Astrocyte (in vitro differentiated cells and primary cell): ENCODE data around the gene IFI44. TPM values are rescaled to one million over a fixed set of nuclear protein-coding genes. Genes with fewer than 3 reads are reported as not detected.

Experiments used
- DNase-seq: peaks from one replicate; pipeline ENCODE4 v3.0.0-alpha.2; 2010; ENCODE audit warnings: low read depth
- FAIRE-seq: peaks from 2 replicates; lab custom pipeline; 2011; peaks lifted over from hg19 to GRCh38; lab: Jason Lieb, UNC
- H2AFZ ChIP-seq: 2 replicates; pipeline ENCODE4 v1.6.0; 2012; ENCODE audit warnings: low read depth, low read length, inconsistent platforms
- H3K27ac ChIP-seq: 2 replicates; pipeline ENCODE4 v1.5.1; 2011; ENCODE audit warnings: low read depth, low read length, inconsistent platforms
- H3K27me3 ChIP-seq: 2 replicates; pipeline ENCODE4 v1.6.0; 2011; ENCODE audit warnings: low read length, inconsistent platforms; ENCODE audit not compliant: insufficient read depth
- H3K36me3 ChIP-seq: 2 replicates; pipeline ENCODE4 v1.5.1; 2011; ENCODE audit warnings: low read length, inconsistent platforms; ENCODE audit not compliant: insufficient read depth
- H3K4me1 ChIP-seq: 2 replicates; pipeline ENCODE4 v1.5.1; 2011; ENCODE audit warnings: low read length, inconsistent platforms; ENCODE audit not compliant: insufficient read depth
- H3K4me2 ChIP-seq: 2 replicates; pipeline ENCODE4 v1.6.0; 2012; ENCODE audit warnings: low read length, inconsistent platforms
- H3K4me3 ChIP-seq: 2 replicates; pipeline ENCODE4 v1.5.1; 2011; ENCODE audit warnings: low read depth, mild to moderate bottlenecking, low read length, inconsistent platforms; ENCODE audit not compliant: insufficient read depth
- H3K79me2 ChIP-seq: 2 replicates; pipeline ENCODE4 v1.6.0; 2012; ENCODE audit warnings: mild to moderate bottlenecking, low read length, inconsistent platforms; ENCODE audit not compliant: insufficient read depth
- H3K9ac ChIP-seq: 2 replicates; pipeline ENCODE4 v1.6.0; 2012; ENCODE audit warnings: mild to moderate bottlenecking, low read length, inconsistent platforms
- H3K9me3 ChIP-seq: 2 replicates; pipeline ENCODE4 v1.5.1; 2012; ENCODE audit warnings: low read depth, mild to moderate bottlenecking, low read length, inconsistent platforms; ENCODE audit not compliant: insufficient read depth
- H4K20me1 ChIP-seq: 2 replicates; pipeline ENCODE4 v1.6.0; 2012; ENCODE audit warnings: low read length, inconsistent platforms; ENCODE audit not compliant: insufficient read depth
- H3K27ac Mint-ChIP-seq: one replicate; pipeline ENCODE4 v1.8.0; 2021; ENCODE audit warnings: mild to moderate bottlenecking, mixed read lengths; ENCODE audit not compliant: unreplicated experiment
- H3K27me3 Mint-ChIP-seq: one replicate; pipeline ENCODE4 v1.8.0; 2021; ENCODE audit warnings: low read depth, mixed read lengths; ENCODE audit not compliant: unreplicated experiment
- H3K36me3 Mint-ChIP-seq: one replicate; pipeline ENCODE4 v1.8.0; 2021; ENCODE audit warnings: low read depth, mixed read lengths; ENCODE audit not compliant: unreplicated experiment
- H3K4me1 Mint-ChIP-seq: one replicate; pipeline ENCODE4 v1.8.0; 2021; ENCODE audit warnings: low read depth, mixed read lengths; ENCODE audit not compliant: unreplicated experiment
- H3K4me3 Mint-ChIP-seq: one replicate; pipeline ENCODE4 v1.8.0; 2021; ENCODE audit warnings: mild to moderate bottlenecking, moderate library complexity, mixed read lengths; ENCODE audit not compliant: unreplicated experiment
- H3K9me3 Mint-ChIP-seq: one replicate; pipeline ENCODE4 v1.8.0; 2021; ENCODE audit warnings: mild to moderate bottlenecking, mixed read lengths; ENCODE audit not compliant: unreplicated experiment
- EZH2 ChIP-seq: IDR thresholded peaks from 2 replicates; pipeline ENCODE4 v1.6.1; 2012; ENCODE audit warnings: mild to moderate bottlenecking, low read length, inconsistent platforms; ENCODE audit not compliant: insufficient read depth
- total RNA-seq: library from RNA; stranded (reverse); gene quantifications from 2 replicates; pipeline ENCODE4 v1.2.1, GENCODE V29; 2021
- TF ChIP-seq, protein P1 (sequence below): IDR thresholded peaks from 2 replicates; pipeline ENCODE4 v1.5.1; 2011; ENCODE audit warnings: low read depth, mild to moderate bottlenecking, inconsistent platforms, low read length, moderate library complexity; ENCODE audit not compliant: insufficient read depth

The IFI44 gene
- total RNA-seq, 1 donor from 2014 or later: 144 TPM

DNA sequence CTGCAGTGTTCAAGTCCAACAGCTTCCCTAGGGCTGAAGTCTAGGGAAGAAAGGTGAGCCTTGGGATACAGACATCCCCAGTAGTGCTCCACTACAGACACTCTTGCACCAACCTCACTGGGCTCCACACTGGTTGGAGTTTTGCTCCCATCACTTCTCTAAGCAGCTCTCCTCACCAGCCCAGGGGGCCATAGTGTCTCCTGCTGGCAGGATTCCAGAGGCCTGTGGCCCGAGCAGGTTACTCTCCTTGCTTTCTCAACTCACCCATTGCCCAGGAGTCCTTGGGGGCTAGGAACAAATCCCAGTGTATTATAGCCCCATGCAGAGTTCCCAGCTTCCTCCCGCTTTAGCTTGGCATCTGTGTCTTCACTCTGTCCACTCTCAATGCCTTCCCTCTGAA is 52.8 kb downstream of the IFI44 start:
- no peak for DNase-seq
- TF ChIP-seq, protein P1, sequence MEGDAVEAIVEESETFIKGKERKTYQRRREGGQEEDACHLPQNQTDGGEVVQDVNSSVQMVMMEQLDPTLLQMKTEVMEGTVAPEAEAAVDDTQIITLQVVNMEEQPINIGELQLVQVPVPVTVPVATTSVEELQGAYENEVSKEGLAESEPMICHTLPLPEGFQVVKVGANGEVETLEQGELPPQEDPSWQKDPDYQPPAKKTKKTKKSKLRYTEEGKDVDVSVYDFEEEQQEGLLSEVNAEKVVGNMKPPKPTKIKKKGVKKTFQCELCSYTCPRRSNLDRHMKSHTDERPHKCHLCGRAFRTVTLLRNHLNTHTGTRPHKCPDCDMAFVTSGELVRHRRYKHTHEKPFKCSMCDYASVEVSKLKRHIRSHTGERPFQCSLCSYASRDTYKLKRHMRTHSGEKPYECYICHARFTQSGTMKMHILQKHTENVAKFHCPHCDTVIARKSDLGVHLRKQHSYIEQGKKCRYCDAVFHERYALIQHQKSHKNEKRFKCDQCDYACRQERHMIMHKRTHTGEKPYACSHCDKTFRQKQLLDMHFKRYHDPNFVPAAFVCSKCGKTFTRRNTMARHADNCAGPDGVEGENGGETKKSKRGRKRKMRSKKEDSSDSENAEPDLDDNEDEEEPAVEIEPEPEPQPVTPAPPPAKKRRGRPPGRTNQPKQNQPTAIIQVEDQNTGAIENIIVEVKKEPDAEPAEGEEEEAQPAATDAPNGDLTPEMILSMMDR: no peak
- TF ChIP-seq EZH2: no peak
- Mint-ChIP-seq H3K27ac (no peak overlapping the region), H3K4me1 (no peaks in the 10 kb centered on the region), H3K4me3 (no peak overlapping the region), H3K9me3 (peaks cover 5% of the 10 kb centered on the region), H3K36me3 (no peaks in the 10 kb centered on the region), H3K27me3 (no peaks in the 10 kb centered on the region)
- no peak for FAIRE-seq
- H3K79me2 ChIP-seq: no peaks in the 10 kb centered on the region
- no peak overlapping the region for H3K27ac ChIP-seq
- no peaks in the 10 kb centered on the region for H4K20me1 ChIP-seq
- H3K27me3 ChIP-seq: no peaks in the 10 kb centered on the region
- no peak overlapping the region for H2AFZ ChIP-seq
- H3K9ac ChIP-seq: no peak overlapping the region
- no peaks in the 10 kb centered on the region for H3K4me1 ChIP-seq
- H3K9me3 ChIP-seq: no peaks in the 10 kb centered on the region
- no peak overlapping the region for H3K4me3 ChIP-seq
- no peaks in the 10 kb centered on the region for H3K36me3 ChIP-seq
- no peak overlapping the region for H3K4me2 ChIP-seq

- Histone ChIP-seq H3K4me2 (no peak overlapping the region), H3K4me3 (no peak overlapping the region), H3K9me3 (no peaks in the 10 kb centered on the region), H2AFZ (no peak overlapping the region), H3K36me3 (no peaks in the 10 kb centered on the region), H3K9ac (no peak overlapping the region), H3K79me2 (no peaks in the 10 kb centered on the region), H3K27ac (no peak overlapping the region), H4K20me1 (no peaks in the 10 kb centered on the region), H3K27me3 (no peaks in the 10 kb centered on the region), H3K4me1 (no peaks in the 10 kb centered on the region)
- no peak overlapping the region for H3K27ac Mint-ChIP-seq
- DNase-seq (no peak), FAIRE-seq (no peak)
- H3K36me3 Mint-ChIP-seq: no peaks in the 10 kb centered on the region
- no peaks in the 10 kb centered on the region for H3K4me1 Mint-ChIP-seq
- H3K9me3 Mint-ChIP-seq: peaks cover 5% of the 10 kb centered on the region
- TF ChIP-seq, protein P1: no peak
- no peak overlapping the region for H3K4me3 Mint-ChIP-seq
- H3K27me3 Mint-ChIP-seq: no peaks in the 10 kb centered on the region
Measured at GRCh38 chr1:78703806-78704205, 54.2 kb downstream of the IFI44 start.

- Mint-ChIP-seq H3K27ac (no peak overlapping the region), H3K27me3 (no peaks in the 10 kb centered on the region), H3K36me3 (no peaks in the 10 kb centered on the region), H3K9me3 (no peaks in the 10 kb centered on the region), H3K4me1 (peaks cover 28% of the 10 kb centered on the region), H3K4me3 (no peak overlapping the region)
- peak; percentile 17 for FAIRE-seq
- Histone ChIP-seq H3K27me3 (no peaks in the 10 kb centered on the region), H2AFZ (no peak overlapping the region), H3K9me3 (no peaks in the 10 kb centered on the region), H3K4me2 (no peak overlapping the region), H3K36me3 (no peaks in the 10 kb centered on the region), H3K4me1 (peaks cover 11% of the 10 kb centered on the region), H3K79me2 (no peaks in the 10 kb centered on the region), H3K9ac (no peak overlapping the region), H3K4me3 (no peak overlapping the region), H4K20me1 (no peaks in the 10 kb centered on the region), H3K27ac (no peak overlapping the region)
- TF ChIP-seq, protein P1: no peak
- TF ChIP-seq EZH2: no peak
- DNase-seq: no peak
Measured at GRCh38 chr1:78712467-78713051, 62.9 kb downstream of the IFI44 start.
